ENCODE results near the gene SPATS1. TPM values are rescaled to one million over a fixed set of nuclear protein-coding genes. Genes with fewer than 3 reads are reported as not detected.

The SPATS1 gene
- total RNA-seq, 3 donors from 2014 or later = not detected

- intact Hi-C loops (cut with DNase I, micrococcal nuclease) = no loop called here
- no peaks in the 10 kb centered on the region for H3K9me3 ChIP-seq
- no peak for ATAC-seq
- H3K4me1 ChIP-seq (ENCODE audit: low read depth) = peaks cover 9% of the 10 kb centered on the region
- TF ChIP-seq CTCF (IDR thresholded peaks at IDR 0.05) = no peak
- H3K4me3 ChIP-seq = no peak overlapping the region
- no peaks in the 10 kb centered on the region for H3K36me3 ChIP-seq (ENCODE audit: low read depth)
- no peak for DNase-seq
These were observed 35.2 kb upstream of the SPATS1 start for GRCh38 chr6:44307217-44307616.

DNA sequence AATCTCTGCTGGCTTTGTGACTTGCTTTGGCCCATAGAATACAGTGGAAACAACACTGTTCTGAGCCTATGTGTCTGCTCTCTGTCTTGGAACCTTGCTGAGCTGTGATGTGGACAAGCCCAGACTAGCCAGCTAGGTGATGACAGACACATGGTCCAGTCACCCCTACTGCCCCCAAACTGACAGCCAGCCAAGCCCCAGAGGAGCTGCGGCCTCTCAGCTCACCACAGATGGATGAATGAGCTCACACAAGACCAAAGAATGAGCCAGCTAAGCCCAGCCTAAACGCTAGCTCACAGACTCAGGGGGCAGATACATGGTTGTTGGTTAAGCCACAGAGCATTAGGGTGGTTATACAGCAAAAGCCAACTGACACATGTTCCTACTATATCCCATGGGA is 33.4 kb upstream of the SPATS1 start:
- TF ChIP-seq CTCF (IDR thresholded peaks at IDR 0.05) = no peak
- H3K36me3 ChIP-seq (ENCODE audit: low read depth) = no peaks in the 10 kb centered on the region
- no peak overlapping the region for H3K4me3 ChIP-seq
- no peaks in the 10 kb centered on the region for H3K9me3 ChIP-seq
- intact Hi-C loops (cut with DNase I, micrococcal nuclease) = no loop called here
- ATAC-seq (no peak), DNase-seq (no peak)
- peaks cover 13% of the 10 kb centered on the region for H3K4me1 ChIP-seq (ENCODE audit: low read depth)

GRCh38 chr6:44309631-44310030 is 32.8 kb upstream of the SPATS1 start:
- Histone ChIP-seq H3K4me1 (ENCODE audit: low read depth) (peaks cover 13% of the 10 kb centered on the region), H3K36me3 (ENCODE audit: low read depth) (no peaks in the 10 kb centered on the region), H3K4me3 (no peak overlapping the region), H3K9me3 (no peaks in the 10 kb centered on the region)
- ATAC-seq (peak; percentile 58), DNase-seq (peak in 1 of 3 donors; percentile 40)
- TF ChIP-seq CTCF (IDR thresholded peaks at IDR 0.05) = no peak
- intact Hi-C loops (cut with DNase I, micrococcal nuclease) = no loop called here

GRCh38 chr6:44310241-44310640 is 32.2 kb upstream of the SPATS1 start:
- Histone ChIP-seq H3K4me3 (no peak overlapping the region), H3K4me1 (ENCODE audit: low read depth) (peaks cover 13% of the 10 kb centered on the region), H3K9me3 (no peaks in the 10 kb centered on the region), H3K36me3 (ENCODE audit: low read depth) (no peaks in the 10 kb centered on the region)
- no peak for TF ChIP-seq CTCF (IDR thresholded peaks at IDR 0.05)
- ATAC-seq = no peak
- intact Hi-C loops (cut with DNase I, micrococcal nuclease) = no loop called here
- no peak for DNase-seq

DNA sequence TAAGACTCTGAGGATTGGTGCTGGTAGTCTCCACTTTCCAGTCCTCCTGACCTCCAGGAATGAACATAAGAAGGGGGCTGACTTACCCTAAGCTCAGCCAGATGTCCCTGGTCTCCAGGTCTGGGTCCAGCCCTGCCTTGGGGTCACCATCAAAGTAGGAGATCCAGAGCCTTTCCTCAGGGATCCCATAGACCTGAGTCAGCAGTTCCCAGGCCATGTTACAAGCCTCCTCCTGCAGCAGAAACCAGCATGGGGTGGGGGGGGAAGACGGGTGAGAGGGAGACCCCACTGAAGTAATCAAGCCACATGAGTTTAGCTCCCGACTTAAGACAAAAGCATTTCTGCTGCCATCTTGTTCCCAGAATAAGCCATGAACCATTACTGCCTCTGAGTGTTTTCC is 31.1 kb upstream of the SPATS1 start:
- H3K36me3 ChIP-seq (ENCODE audit: low read depth) = no peaks in the 10 kb centered on the region
- intact Hi-C loops (cut with DNase I, micrococcal nuclease) = no loop called here
- no peak overlapping the region for H3K4me3 ChIP-seq
- no peaks in the 10 kb centered on the region for H3K9me3 ChIP-seq
- peaks cover 13% of the 10 kb centered on the region for H3K4me1 ChIP-seq (ENCODE audit: low read depth)
- no peak for TF ChIP-seq CTCF (IDR thresholded peaks at IDR 0.05)
- DNase-seq = no peak
- ATAC-seq = no peak

DNA sequence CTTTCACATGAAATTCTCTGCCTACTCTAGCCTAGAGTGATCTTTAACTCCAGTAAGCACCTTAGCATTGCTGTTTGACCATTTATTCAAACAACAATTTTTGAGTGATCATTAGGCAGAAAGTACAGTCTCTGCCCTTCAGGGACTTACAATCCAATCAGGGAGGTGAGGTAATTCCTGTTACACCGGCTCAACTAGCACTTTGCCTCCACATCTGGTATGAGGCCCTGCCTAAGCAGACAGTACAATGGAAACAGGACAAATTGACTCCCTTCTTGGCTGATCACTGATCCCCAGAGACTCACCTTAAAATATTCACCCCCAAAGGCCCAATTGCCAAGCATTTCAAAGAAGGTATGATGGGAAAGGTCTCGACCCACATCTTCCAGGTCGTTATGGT is 30.7 kb upstream of the SPATS1 start:
- Histone ChIP-seq H3K4me3 (no peak overlapping the region), H3K36me3 (ENCODE audit: low read depth) (no peaks in the 10 kb centered on the region), H3K4me1 (ENCODE audit: low read depth) (peaks cover 13% of the 10 kb centered on the region), H3K9me3 (no peaks in the 10 kb centered on the region)
- no peak for DNase-seq
- no peak for TF ChIP-seq CTCF (IDR thresholded peaks at IDR 0.05)
- no peak for ATAC-seq
- intact Hi-C loops (cut with DNase I, micrococcal nuclease) = no loop called here
